DOHH2 (cell line): ENCODE measurements around the gene DNAH5.

Experiments
- CTCF ChIP-seq: fragments of 200-600 bp; sonication (generic); IDR thresholded peaks from one replicate; pipeline ENCODE4 v1.5.1; 2014; ENCODE audit warnings: antibody characterized with exemption, mild to moderate bottlenecking, low read depth, low read length; ENCODE audit not compliant: poor library complexity, severe bottlenecking
- EZH2phosphoT487 ChIP-seq: fragments of 200-600 bp; sonication (generic); IDR thresholded peaks from 2 replicates; pipeline ENCODE4 v1.6.1; 2017; ENCODE audit warnings: borderline replicate concordance, mild to moderate bottlenecking, antibody characterized with exemption, low read length, moderate library complexity, mixed read lengths

- TF ChIP-seq CTCF (no peak), EZH2phosphoT487 (no peak)
Measured at GRCh38 chr5:13921578-13921977, 22.9 kb downstream of the DNAH5 start.
